HepG2 (cell line): ENCODE results near the gene ZPR1. TPM values are rescaled to one million over a fixed set of nuclear protein-coding genes. Genes with fewer than 3 reads are reported as not detected.

ENCODE experiments used
- ATF5 ChIP-seq: sonication (generic); formaldehyde crosslinking; IDR thresholded peaks from 2 replicates; pipeline ENCODE4 v1.4.0; 2020; ENCODE audit warnings: mild to moderate bottlenecking, low read depth, missing genetic modification reagents
- ETV5 ChIP-seq: IDR thresholded peaks from 2 replicates; pipeline ENCODE4 v1.6.1; 2018; ENCODE audit warnings: missing biosample characterization, missing genetic modification reagents, inconsistent platforms, borderline replicate concordance
- FOXK2 ChIP-seq: fragments of 450-650 bp; IDR thresholded peaks from 2 replicates; pipeline ENCODE4 v1.6.1; 2016
- GLMP ChIP-seq: sonication (generic); formaldehyde crosslinking; IDR thresholded peaks from 2 replicates; pipeline ENCODE4 v1.9.0; 2021; ENCODE audit warnings: missing genetic modification reagents, mild to moderate bottlenecking, borderline replicate concordance
- IKZF5 ChIP-seq: IDR thresholded peaks from 2 replicates; pipeline ENCODE4 v1.6.1; 2018; ENCODE audit warnings: missing genetic modification reagents, mild to moderate bottlenecking, missing compliant biosample characterization
- MXD4 ChIP-seq: IDR thresholded peaks from 2 replicates; pipeline ENCODE4 v1.6.1; 2016; ENCODE audit warnings: mild to moderate bottlenecking, missing biosample characterization, missing genetic modification reagents
- NR2C2 ChIP-seq: sonication (generic); formaldehyde crosslinking; IDR thresholded peaks from 2 replicates; pipeline ENCODE4 v1.4.0; 2020; ENCODE audit warnings: missing genetic modification reagents, mild to moderate bottlenecking, moderate library complexity, borderline replicate concordance
- PAWR ChIP-seq: sonication (generic); formaldehyde crosslinking; IDR thresholded peaks from 2 replicates; pipeline ENCODE4 v1.4.0; 2020; ENCODE audit warnings: missing genetic modification reagents, mild to moderate bottlenecking, borderline replicate concordance
- POLR2AphosphoS2 ChIP-seq: IDR thresholded peaks from 2 replicates; pipeline ENCODE4 v1.6.1; 2011; ENCODE audit warnings: low read depth, low read length, improper control_type of control experiment
- PRPF4 ChIP-seq: fragments of 200-400 bp; formaldehyde crosslinking; IDR thresholded peaks from 2 replicates; pipeline ENCODE4 v1.6.1; 2016; ENCODE audit warnings: low read length, low read depth; ENCODE audit not compliant: poor library complexity, severe bottlenecking
- RBM22 ChIP-seq: fragments of 200-400 bp; formaldehyde crosslinking; optimal IDR thresholded peaks from 2 replicates; pipeline ENCODE3; 2017; ENCODE audit warnings: mild to moderate bottlenecking, low read length, moderate library complexity
- SRSF9 ChIP-seq: fragments of 200-400 bp; formaldehyde crosslinking; IDR thresholded peaks from 2 replicates; pipeline ENCODE4 v1.6.1; 2018; ENCODE audit warnings: borderline replicate concordance, mild to moderate bottlenecking, low read depth, low read length; ENCODE audit not compliant: insufficient read depth, poor library complexity, severe bottlenecking
- TEAD2 ChIP-seq: sonication (generic); formaldehyde crosslinking; IDR thresholded peaks from 2 replicates; pipeline ENCODE4 v1.9.0; 2021; ENCODE audit warnings: missing genetic modification reagents
- U2AF1 ChIP-seq: fragments of 200-400 bp; formaldehyde crosslinking; optimal IDR thresholded peaks from 2 replicates; pipeline ENCODE3; 2017; ENCODE audit warnings: mild to moderate bottlenecking, low read depth, low read length
- ZBTB2 ChIP-seq: sonication (generic); formaldehyde crosslinking; IDR thresholded peaks from 2 replicates; pipeline ENCODE4 v1.8.0; 2022; ENCODE audit warnings: low read depth, missing genetic modification reagents
- ZBTB39 ChIP-seq: sonication (generic); formaldehyde crosslinking; IDR thresholded peaks from 2 replicates; pipeline ENCODE4 v1.5.0; 2020; ENCODE audit warnings: missing genetic modification reagents
- ZFP82 ChIP-seq: sonication (generic); formaldehyde crosslinking; IDR thresholded peaks from 2 replicates; pipeline ENCODE4 v1.5.1; 2020; ENCODE audit warnings: mild to moderate bottlenecking, missing genetic modification reagents, borderline replicate concordance
- ZNF225 ChIP-seq: sonication (generic); formaldehyde crosslinking; IDR thresholded peaks from 2 replicates; pipeline ENCODE4 v1.4.0; 2020; ENCODE audit warnings: mild to moderate bottlenecking, missing genetic modification reagents
- ZNF230 ChIP-seq: sonication (generic); formaldehyde crosslinking; IDR thresholded peaks from 2 replicates; pipeline ENCODE4 v1.4.0; 2020; ENCODE audit warnings: mild to moderate bottlenecking, missing genetic modification reagents
- ZNF326 ChIP-seq: sonication (generic); formaldehyde crosslinking; IDR thresholded peaks from 2 replicates; pipeline ENCODE4 v1.4.0; 2020; ENCODE audit warnings: missing genetic modification reagents, borderline replicate concordance
- ZNF468 ChIP-seq: sonication (generic); formaldehyde crosslinking; IDR thresholded peaks from 2 replicates; pipeline ENCODE4 v1.8.0; 2022; ENCODE audit warnings: mild to moderate bottlenecking, moderate library complexity, missing genetic modification reagents
- ZNF816 ChIP-seq: sonication (generic); formaldehyde crosslinking; IDR thresholded peaks from 2 replicates; pipeline ENCODE4 v1.8.0; 2022; ENCODE audit warnings: missing genetic modification reagents, mild to moderate bottlenecking, borderline replicate concordance
- polyA plus RNA-seq, 8 experiments: library from polyadenylated mRNA; depleted of rRNA in 3 of 8; stranded (reverse) in 7 of 8; unstranded in 1 of 8; fragments of >200 nt; fragmentation: Illumina TruSeq in 4 of 8; extraction: Trizol in 4 of 8; gene quantifications; 2 replicates each; pipeline versions ENCODE4 v1.2.1 to v1.2.3, GENCODE V29; 2011 to 2016; ENCODE audit warnings: low read depth in 4 of 8, missing spikeins in 1 of 8, mixed read lengths in 1 of 8; ENCODE audit not compliant: insufficient read depth in 1 of 8
- total RNA-seq, 5 experiments: library from RNA; depleted of rRNA; stranded (reverse); fragments of >200 nt; fragmentation: Illumina TruSeq; extraction: Trizol; gene quantifications; 2 replicates each; pipeline ENCODE4 v1.2.3, GENCODE V29; 2016; ENCODE audit warnings: low read depth in 1 of 5

The ZPR1 gene
- total and polyA plus RNA-seq, 2 of the 13 experiments (the other 11 are each of a cell fraction or from before 2014, with no cell fraction given) = 40.0 to 79.3 TPM

- TF ChIP-seq ATF5 (CRISPR knock-in tag) (0 out of 2 replicates have a peak, but pooled peaks have one; percentile 37), ZFP82 (CRISPR knock-in tag) (no peak), PRPF4 (no peak), TEAD2 (CRISPR knock-in tag) (no peak), ZNF230 (CRISPR knock-in tag) (0 out of 2 replicates have a peak, but pooled peaks have one; percentile 65), ZBTB39 (CRISPR knock-in tag) (peak; percentile 76; the same call in 1 of the 2 replicates), ZBTB2 (CRISPR knock-in tag) (no peak), NR2C2 (peak; percentile 98), GLMP (CRISPR knock-in tag) (no peak), RBM22 (no peak), ETV5 (CRISPR knock-in tag) (peak; percentile 79), ZNF326 (CRISPR knock-in tag) (no peak), PAWR (CRISPR knock-in tag) (no peak), MXD4 (CRISPR knock-in tag) (peak; percentile 74; the same call in 1 of the 2 replicates), ZNF225 (CRISPR knock-in tag) (peak; percentile 24; the same call in 1 of the 2 replicates), U2AF1 (peak; percentile 67), ZNF816 (CRISPR knock-in tag) (peak; percentile 42; the same call in 1 of the 2 replicates), ZNF468 (CRISPR knock-in tag) (0 out of 2 replicates have a peak, but pooled peaks have one; percentile 42), SRSF9 (no peak), FOXK2 (peak; percentile 67), POLR2AphosphoS2 (peak; percentile 67; the same call in 1 of the 2 replicates), IKZF5 (CRISPR knock-in tag) (peak; percentile 97)
Observed at GRCh38 chr11:116832350-116833290, 44.8 kb upstream of the ZPR1 start (continued).
